ENCODE results near the gene NCS1. TPM values are rescaled to one million over a fixed set of nuclear protein-coding genes. Genes with fewer than 3 reads are reported as not detected.

The NCS1 gene
- total RNA-seq (10 to 100 TPM; 16.6 to 46.9 (median 19.0) TPM), polyA plus RNA-seq (9.3 TPM)
- long read RNA-seq, donor 1, full-length matches to known transcripts = 18 of 30 reads
- long read RNA-seq, donor 1, partial matches to known transcripts = 12 of 30 reads
- long read RNA-seq, donor 1, other reads (novel, unspliced or antisense) = 0 of 30 reads
- long read RNA-seq, donor 2, full-length matches to known transcripts = 12 of 18 reads
- long read RNA-seq, donor 2, partial matches to known transcripts = 0 of 18 reads
- long read RNA-seq, donor 2, other reads (novel, unspliced or antisense) = 6 of 18 reads
- long read RNA-seq, donor 3, full-length matches to known transcripts = 19 of 77 reads
- long read RNA-seq, donor 3, partial matches to known transcripts = 55 of 77 reads
- long read RNA-seq, donor 3, other reads (novel, unspliced or antisense) = 3 of 77 reads
- long read RNA-seq, donor 4, full-length matches to known transcripts = 9 of 15 reads
- long read RNA-seq, donor 4, partial matches to known transcripts = 0 of 15 reads
- long read RNA-seq, donor 4, other reads (novel, unspliced or antisense) = 6 of 15 reads

GRCh38 chr9:130172161-130172857 lies at the start of gene NCS1:
NCS1 (plus strand) TSS chr9:130172404; CDS start chr9:130172664, 260 bp downstream.
- DNase-seq (peak; percentile 83 to 92 (median 92)), ATAC-seq (peak; percentile 86 to 91)
- WGBS = under 1% methylated on average over 98 of the region's 101 CpGs
- Histone ChIP-seq H3K4me3 (ENCODE audit: low read length) (peak within 1 kb of the TSS; percentile 77), H3K27me3 (ENCODE audit: control insufficient read depth, insufficient read depth) (no peaks in the 10 kb centered on the region), H3K4me1 (ENCODE audit: control insufficient read depth, insufficient read depth, low read length) (no peaks in the 10 kb centered on the region), H3K9me3 (ENCODE audit: control insufficient read depth, low read length) (no peaks in the 10 kb centered on the region), H3K27ac (ENCODE audit: low read length) (no peak within 1 kb of the TSS)
- intact Hi-C loops (cut with DNase I) = no loop called here

- H3K27ac ChIP-seq (ENCODE audit: low read length) = no peak overlapping the region
- 88% methylated on average over 7 of the region's 7 CpGs for WGBS
- DNase-seq = no peak
- H3K27me3 ChIP-seq (ENCODE audit: control insufficient read depth, insufficient read depth) = no peaks in the 10 kb centered on the region
- intact Hi-C loops (cut with DNase I) = no loop called here
- H3K4me1 ChIP-seq (ENCODE audit: control insufficient read depth, insufficient read depth, low read length) = peaks cover 4% of the 10 kb centered on the region
- H3K4me3 ChIP-seq (ENCODE audit: low read length) = no peak overlapping the region
- no peaks in the 10 kb centered on the region for H3K9me3 ChIP-seq (ENCODE audit: control insufficient read depth, low read length)
- no peak for ATAC-seq
Observed at GRCh38 chr9:130122456-130122855, 49.7 kb upstream of the NCS1 start.

- 80% methylated on average over 7 of the region's 7 CpGs for WGBS
- H3K4me3 ChIP-seq (ENCODE audit: low read length) = no peak overlapping the region
- ATAC-seq (no peak), DNase-seq (no peak)
- no peaks in the 10 kb centered on the region for H3K9me3 ChIP-seq (ENCODE audit: control insufficient read depth, low read length)
- intact Hi-C loops (cut with DNase I) = no loop called here
- no peaks in the 10 kb centered on the region for H3K4me1 ChIP-seq (ENCODE audit: control insufficient read depth, insufficient read depth, low read length)
- no peaks in the 10 kb centered on the region for H3K27me3 ChIP-seq (ENCODE audit: control insufficient read depth, insufficient read depth)
- no peak overlapping the region for H3K27ac ChIP-seq (ENCODE audit: low read length)
Observed at GRCh38 chr9:130124085-130124860, 47.9 kb upstream of the NCS1 start.

GRCh38 chr9:130126721-130127433 lies 45.3 kb upstream of the NCS1 start:
- WGBS = 71% methylated on average over 4 of the region's 4 CpGs
- DNase-seq (no peak), ATAC-seq (no peak)
- H3K4me3 ChIP-seq (ENCODE audit: low read length) = no peak overlapping the region
- H3K27ac ChIP-seq (ENCODE audit: low read length) = no peak overlapping the region
- H3K27me3 ChIP-seq (ENCODE audit: control insufficient read depth, insufficient read depth) = no peaks in the 10 kb centered on the region
- no peaks in the 10 kb centered on the region for H3K4me1 ChIP-seq (ENCODE audit: control insufficient read depth, insufficient read depth, low read length)
- intact Hi-C loops (cut with DNase I) = no loop called here
- no peaks in the 10 kb centered on the region for H3K9me3 ChIP-seq (ENCODE audit: control insufficient read depth, low read length)

- H3K4me1 ChIP-seq (ENCODE audit: control insufficient read depth, insufficient read depth, low read length) = no peaks in the 10 kb centered on the region
- 61% methylated on average over 6 of the region's 6 CpGs for WGBS
- intact Hi-C loops (cut with DNase I) = no loop called here
- H3K9me3 ChIP-seq (ENCODE audit: control insufficient read depth, low read length) = no peaks in the 10 kb centered on the region
- ATAC-seq (peak in 1 of 2 donors; percentile 43), DNase-seq (no peak)
- H3K27ac ChIP-seq (ENCODE audit: low read length) = peak overlapping the region; percentile 73
- H3K4me3 ChIP-seq (ENCODE audit: low read length) = no peak overlapping the region
- H3K27me3 ChIP-seq (ENCODE audit: control insufficient read depth, insufficient read depth) = no peaks in the 10 kb centered on the region
Observed at GRCh38 chr9:130128251-130128650, 44.0 kb upstream of the NCS1 start.

GRCh38 chr9:130128733-130129431 lies 43.3 kb upstream of the NCS1 start:
- Histone ChIP-seq H3K27ac (ENCODE audit: low read length) (peak overlapping the region; percentile 73), H3K4me1 (ENCODE audit: control insufficient read depth, insufficient read depth, low read length) (no peaks in the 10 kb centered on the region), H3K4me3 (ENCODE audit: low read length) (no peak overlapping the region), H3K9me3 (ENCODE audit: control insufficient read depth, low read length) (no peaks in the 10 kb centered on the region), H3K27me3 (ENCODE audit: control insufficient read depth, insufficient read depth) (no peaks in the 10 kb centered on the region)
- intact Hi-C loops (cut with DNase I) = no loop called here
- 36% methylated on average over 14 of the region's 14 CpGs for WGBS
- DNase-seq = peak; percentile 53 to 76 (median 74)
- peak; percentile 80 to 84 for ATAC-seq

GRCh38 chr9:130129432-130130061 lies 42.7 kb upstream of the NCS1 start:
- peak; percentile 15 to 32 for ATAC-seq
- H3K9me3 ChIP-seq (ENCODE audit: control insufficient read depth, low read length) = no peaks in the 10 kb centered on the region
- no peak for DNase-seq
- 81% methylated on average over 22 of the region's 22 CpGs for WGBS
- H3K4me1 ChIP-seq (ENCODE audit: control insufficient read depth, insufficient read depth, low read length) = no peaks in the 10 kb centered on the region
- peak overlapping the region; percentile 4 for H3K27ac ChIP-seq (ENCODE audit: low read length)
- no peaks in the 10 kb centered on the region for H3K27me3 ChIP-seq (ENCODE audit: control insufficient read depth, insufficient read depth)
- intact Hi-C loops (cut with DNase I) = no loop called here
- no peak overlapping the region for H3K4me3 ChIP-seq (ENCODE audit: low read length)

- intact Hi-C loops (cut with DNase I) = no loop called here
- Histone ChIP-seq H3K27me3 (ENCODE audit: control insufficient read depth, insufficient read depth) (no peaks in the 10 kb centered on the region), H3K4me1 (ENCODE audit: control insufficient read depth, insufficient read depth, low read length) (no peaks in the 10 kb centered on the region), H3K4me3 (ENCODE audit: low read length) (no peak overlapping the region), H3K9me3 (ENCODE audit: control insufficient read depth, low read length) (no peaks in the 10 kb centered on the region), H3K27ac (ENCODE audit: low read length) (no peak overlapping the region)
- no peak for ATAC-seq
- 93% methylated on average over 7 of the region's 7 CpGs for WGBS
- no peak for DNase-seq
Observed at GRCh38 chr9:130132746-130133145, 39.5 kb upstream of the NCS1 start.

GRCh38 chr9:130137081-130137640 lies 35.0 kb upstream of the NCS1 start:
- intact Hi-C loops (cut with DNase I) = no loop called here

More at GRCh38 chr9:130137081-130137640, 35.0 kb upstream of the NCS1 start:
- H3K9me3 ChIP-seq (ENCODE audit: control insufficient read depth, low read length) = no peaks in the 10 kb centered on the region
- ATAC-seq (no peak), DNase-seq (no peak)
- no peaks in the 10 kb centered on the region for H3K27me3 ChIP-seq (ENCODE audit: control insufficient read depth, insufficient read depth)
- no peak overlapping the region for H3K27ac ChIP-seq (ENCODE audit: low read length)
- WGBS = 84% methylated on average over 15 of the region's 15 CpGs
- no peak overlapping the region for H3K4me3 ChIP-seq (ENCODE audit: low read length)
- H3K4me1 ChIP-seq (ENCODE audit: control insufficient read depth, insufficient read depth, low read length) = peaks cover 8% of the 10 kb centered on the region

All from right cardiac atrium (tissue), 5 donors.